Tibial nerve (tissue), 4 donors: ENCODE data around the gene SLC9A1. TPM values are rescaled to one million over a fixed set of nuclear protein-coding genes. Genes with fewer than 3 reads are reported as not detected.

Experiments
- DNase-seq, 2 donors: peaks; one replicate each; pipeline ENCODE4 v3.0.0-alpha.2; 2019; ENCODE audit warnings: low spot score in 2 of 2
- H3K27ac ChIP-seq, 4 donors: fragments of 200-600 bp; sonication (generic) in 3 of 4; one replicate each; pipeline ENCODE4 v1.5.1; 2017 to 2019; ENCODE audit warnings: mild to moderate bottlenecking in 1 of 4
- H3K27me3 ChIP-seq, 2 donors: fragments of 200-600 bp; sonication (generic) in 1 of 2; one replicate each; pipeline versions ENCODE4 v1.5.1 to v1.6.0; 2017 to 2019
- H3K36me3 ChIP-seq, 3 donors: fragments of 200-600 bp; sonication (generic); one replicate each; pipeline ENCODE4 v1.5.1; 2018 to 2019
- H3K4me1 ChIP-seq, 4 donors: fragments of 200-600 bp; sonication (generic) in 3 of 4; one replicate each; pipeline ENCODE4 v1.5.1; 2017 to 2019
- H3K4me3 ChIP-seq, 4 donors: fragments of 200-600 bp; sonication (generic) in 3 of 4; one replicate each; pipeline ENCODE4 v1.5.1; 2017 to 2019; ENCODE audit warnings: mild to moderate bottlenecking in 1 of 4, moderate library complexity in 1 of 4
- H3K9me3 ChIP-seq, 4 donors: fragments of 200-600 bp; sonication (generic) in 3 of 4; one replicate each; pipeline ENCODE4 v1.5.1; 2017 to 2019
- CTCF ChIP-seq, 5 experiments: fragments of 200-600 bp in 3 of 5; fragments of 450-650 bp in 2 of 5; sonication (generic) in 3 of 5; IDR thresholded peaks; one replicate each; pipeline ENCODE4 v1.5.1; 2016 to 2019; ENCODE audit warnings: antibody characterized with exemption in 5 of 5, mild to moderate bottlenecking in 3 of 5, moderate library complexity in 2 of 5
- EP300 ChIP-seq, 2 donors: sonication (generic); formaldehyde crosslinking; IDR thresholded peaks; one replicate each; pipeline ENCODE4 v1.6.1; 2017; ENCODE audit warnings: antibody characterized with exemption in 2 of 2, mild to moderate bottlenecking in 1 of 2
- POLR2A ChIP-seq, 2 donors: fragments of 450-650 bp; IDR thresholded peaks; one replicate each; pipeline ENCODE4 v1.6.1; 2017; ENCODE audit warnings: antibody characterized with exemption in 2 of 2, mild to moderate bottlenecking in 2 of 2, moderate library complexity in 2 of 2
- WGBS, 2 donors: methylation state at CpG; one replicate each; pipeline ENCODE4 v1.1.5; 2018; 5-methylcytosine and 5-hydroxymethylcytosine counted together
- total RNA-seq, 4 donors: library from RNA; depleted of rRNA; stranded (reverse); fragments of >200 nt; gene quantifications; one replicate each; pipeline ENCODE4 v1.1.0, GENCODE V29; 2016

SLC9A1 gene
- total RNA-seq, 4 donors from 2014 or later = 5.9 to 21.9 (median 7.8) TPM

GRCh38 chr1:27132624-27133023, 22.3 kb downstream of the SLC9A1 start:
- 86 to 89% methylated on average over 7 of the region's 7 CpGs for WGBS, 2 donors
- DNase-seq = no peak
- Histone ChIP-seq H3K4me1 (peaks cover 0 to 25% (median 14%) of the 10 kb centered on the region in 4 donors), H3K9me3 (no peaks in the 10 kb centered on the region), H3K27me3 (no peaks in the 10 kb centered on the region), H3K4me3 (no peak overlapping the region), H3K36me3 (peaks cover 0 to 11% (median 0%) of the 10 kb centered on the region in 3 donors), H3K27ac (no peak overlapping the region)
- TF ChIP-seq EP300 (IDR thresholded peaks at IDR 0.05) (no peak), POLR2A (IDR thresholded peaks at IDR 0.05) (no peak), CTCF (IDR thresholded peaks at IDR 0.05) (no peak)

- TF ChIP-seq EP300 (IDR thresholded peaks at IDR 0.05) (no peak), CTCF (IDR thresholded peaks at IDR 0.05) (no peak)
These were observed 22.8 kb downstream of the SLC9A1 start for GRCh38 chr1:27132147-27132546.

GRCh38 chr1:27130798-27131197, 24.1 kb downstream of the SLC9A1 start:
- WGBS, 2 donors = 47 to 56% methylated on average over 1 to 3 of the region's 3 CpGs
- H3K36me3 ChIP-seq = peaks cover 0 to 21% (median 0%) of the 10 kb centered on the region in 3 donors
- H3K27ac ChIP-seq = no peak overlapping the region

More at GRCh38 chr1:27132147-27132546, 22.8 kb downstream of the SLC9A1 start:
- WGBS, 2 donors = 46 to 59% methylated on average over 4 of the region's 4 CpGs
- Histone ChIP-seq H3K9me3 (no peaks in the 10 kb centered on the region), H3K27ac (no peak overlapping the region), H3K27me3 (no peaks in the 10 kb centered on the region), H3K4me1 (peaks cover 0 to 21% (median 9%) of the 10 kb centered on the region in 4 donors), H3K4me3 (no peak overlapping the region), H3K36me3 (peaks cover 0 to 16% (median 0%) of the 10 kb centered on the region in 3 donors)
- DNase-seq = no peak

GRCh38 chr1:27129225-27129624, 25.7 kb downstream of the SLC9A1 start:
- DNase-seq = no peak
- TF ChIP-seq POLR2A (IDR thresholded peaks at IDR 0.05) = no peak
- no peak for TF ChIP-seq CTCF (IDR thresholded peaks at IDR 0.05)
- TF ChIP-seq EP300 (IDR thresholded peaks at IDR 0.05) = no peak
- no peaks in the 10 kb centered on the region for H3K9me3 ChIP-seq
- H3K36me3 ChIP-seq = peaks cover 0 to 21% (median 0%) of the 10 kb centered on the region in 3 donors
- H3K27ac ChIP-seq = no peak overlapping the region
- H3K4me3 ChIP-seq = no peak overlapping the region
- H3K27me3 ChIP-seq = no peaks in the 10 kb centered on the region
- 56 to 61% methylated on average over 3 of the region's 3 CpGs for whole genome bisulfite sequencing, 2 donors
- peaks cover 0 to 4% (median 0%) of the 10 kb centered on the region in 4 donors for H3K4me1 ChIP-seq

More at GRCh38 chr1:27130798-27131197, 24.1 kb downstream of the SLC9A1 start:
- Histone ChIP-seq H3K9me3 (no peaks in the 10 kb centered on the region), H3K27me3 (no peaks in the 10 kb centered on the region), H3K4me3 (no peak overlapping the region), H3K4me1 (peaks cover 0 to 7% (median under 1%) of the 10 kb centered on the region in 4 donors)
- DNase-seq = no peak
- no peak for TF ChIP-seq CTCF (IDR thresholded peaks at IDR 0.05)
- TF ChIP-seq POLR2A (IDR thresholded peaks at IDR 0.05) = no peak
- no peak for TF ChIP-seq EP300 (IDR thresholded peaks at IDR 0.05)

GRCh38 chr1:27127419-27127818, 27.5 kb downstream of the SLC9A1 start:
- Histone ChIP-seq H3K27me3 (no peaks in the 10 kb centered on the region), H3K27ac (no peak overlapping the region), H3K9me3 (no peaks in the 10 kb centered on the region), H3K4me3 (no peak overlapping the region), H3K36me3 (peaks cover 0 to 21% (median 0%) of the 10 kb centered on the region in 3 donors), H3K4me1 (peaks cover 0 to 8% (median 2%) of the 10 kb centered on the region in 4 donors)
- TF ChIP-seq POLR2A (IDR thresholded peaks at IDR 0.05) = no peak
- no peak for TF ChIP-seq CTCF (IDR thresholded peaks at IDR 0.05)
- no peak for TF ChIP-seq EP300 (IDR thresholded peaks at IDR 0.05)
- DNase-seq = no peak
- 79 to 93% methylated on average over 3 of the region's 3 CpGs for WGBS, 2 donors
